Lower lobe of right lung (tissue), 2 donors: Measurements from ENCODE around the gene DAO. TPM values are rescaled to one million over a fixed set of nuclear protein-coding genes. Genes with fewer than 3 reads are reported as not detected.
"Not testable (repeated sequence)": the region's sequence is repeated elsewhere in the genome, so short reads cannot be mapped to it uniquely, and the experiment has no call there.

Experiments used
- ATAC-seq, 2 donors: fragments of 200-7000 bp; cut with Tn5 transposase; one replicate each; pipeline ENCODE4 v1.9.1; 2020 to 2022; ENCODE audit warnings: mild to moderate bottlenecking in 2 of 2, moderate library complexity in 2 of 2
- DNase-seq: peaks from one replicate; pipeline ENCODE4 v3.0.0-alpha.2; 2020
- H3K27ac ChIP-seq: fragments of 200-600 bp; one replicate; pipeline ENCODE4 v1.8.0; 2022
- H3K27me3 ChIP-seq: fragments of 200-600 bp; one replicate; pipeline ENCODE4 v1.8.0; 2022; ENCODE audit warnings: low read depth
- H3K36me3 ChIP-seq: fragments of 200-600 bp; one replicate; pipeline ENCODE4 v1.8.0; 2022; ENCODE audit warnings: mild to moderate bottlenecking
- H3K4me1 ChIP-seq: fragments of 200-600 bp; one replicate; pipeline ENCODE4 v1.8.0; 2022
- H3K4me3 ChIP-seq: fragments of 200-600 bp; one replicate; pipeline ENCODE4 v1.8.0; 2022; ENCODE audit warnings: mild to moderate bottlenecking
- H3K9me3 ChIP-seq: fragments of 200-600 bp; one replicate; pipeline ENCODE4 v1.8.0; 2022
- CTCF ChIP-seq: fragments of 200-600 bp; IDR thresholded peaks from one replicate; pipeline ENCODE4 v1.8.0; 2022; ENCODE audit warnings: antibody characterized with exemption, mild to moderate bottlenecking
- intact Hi-C: fragments of 100-400 bp; cut with DNase I; formaldehyde crosslinking; loops from one replicate; pipeline ENCODE4 v1.11.0; 2022
- total RNA-seq: library from RNA; stranded (reverse); fragmentation: NEBNext Ultra II Directional; extraction: Animal tissue kit (Norgen Biotek cat#: 25700); gene quantifications from one replicate; pipeline ENCODE4 v1.2.1, GENCODE V29; 2021
- donor health status: DM: no; HTN: yes; CAD: no; lungs with severe emphysema.

DAO gene
- total RNA-seq, 1 donor from 2014 or later, result not detected

- ATAC-seq (no peak), DNase-seq (peak; percentile 50)
- intact Hi-C loops, result no loop called here
- peak overlapping the region; percentile 95 for H3K27ac ChIP-seq
- no peak for TF ChIP-seq CTCF
- no peaks in the 10 kb centered on the region for H3K27me3 ChIP-seq
- peak overlapping the region; percentile 85 for H3K4me3 ChIP-seq
- H3K9me3 ChIP-seq, result no peaks in the 10 kb centered on the region
- peaks cover 79% of the 10 kb centered on the region for H3K4me1 ChIP-seq
- peaks cover 12% of the 10 kb centered on the region for H3K36me3 ChIP-seq
These were observed 23.8 kb upstream of the DAO start for GRCh38 chr12:108856170-108856427.

- H3K4me3 ChIP-seq, result peak overlapping the region; percentile 85
- peak; percentile 58 to 60 for ATAC-seq
- TF ChIP-seq CTCF, result no peak
- H3K9me3 ChIP-seq, result no peaks in the 10 kb centered on the region
- H3K36me3 ChIP-seq, result peaks cover 7% of the 10 kb centered on the region
- peaks cover 79% of the 10 kb centered on the region for H3K4me1 ChIP-seq
- peak; percentile 85 for DNase-seq
- intact Hi-C loops, result no loop called here
- H3K27ac ChIP-seq, result peak overlapping the region; percentile 95
- no peaks in the 10 kb centered on the region for H3K27me3 ChIP-seq
These were observed 23.3 kb upstream of the DAO start for GRCh38 chr12:108856428-108857157.

GRCh38 chr12:108857158-108857407, 22.8 kb upstream of the DAO start:
- ATAC-seq (peak; percentile 19 to 25), DNase-seq (peak; percentile 57)
- Histone ChIP-seq H3K27ac (peak overlapping the region; percentile 95), H3K9me3 (no peaks in the 10 kb centered on the region), H3K36me3 (peaks cover 2% of the 10 kb centered on the region), H3K4me3 (peak overlapping the region; percentile 85), H3K4me1 (peaks cover 77% of the 10 kb centered on the region), H3K27me3 (no peaks in the 10 kb centered on the region)
- intact Hi-C loops, result no loop called here
- no peak for TF ChIP-seq CTCF

GRCh38 chr12:108858311-108859074, 21.4 kb upstream of the DAO start:
- H3K4me1 ChIP-seq, result peaks cover 67% of the 10 kb centered on the region
- intact Hi-C loops, result no loop called here
- DNase-seq (no peak), ATAC-seq (no peak)
- TF ChIP-seq CTCF, result no peak
- no peaks in the 10 kb centered on the region for H3K27me3 ChIP-seq
- peak overlapping the region; percentile 62 for H3K4me3 ChIP-seq
- no peaks in the 10 kb centered on the region for H3K9me3 ChIP-seq
- H3K36me3 ChIP-seq, result no peaks in the 10 kb centered on the region
- peak overlapping the region; percentile 91 for H3K27ac ChIP-seq

- intact Hi-C loops, H3K4me3 ChIP-seq, ATAC-seq, DNase-seq, H3K36me3 ChIP-seq, H3K9me3 ChIP-seq, H3K27me3 ChIP-seq, H3K27ac ChIP-seq: not testable (repeated sequence)
- H3K4me1 ChIP-seq, result peaks cover 59% of the 10 kb centered on the region
These were observed 20.6 kb upstream of the DAO start for GRCh38 chr12:108859141-108859922.

- Histone ChIP-seq H3K27ac (no peak overlapping the region), H3K4me1 (peaks cover 53% of the 10 kb centered on the region)
- intact Hi-C loops, result no loop called here
These were observed 20.0 kb upstream of the DAO start for GRCh38 chr12:108859923-108860291.

More at GRCh38 chr12:108859923-108860291, 20.0 kb upstream of the DAO start:
- H3K36me3 ChIP-seq, result no peaks in the 10 kb centered on the region
- DNase-seq (no peak), ATAC-seq (no peak)
- no peak overlapping the region for H3K4me3 ChIP-seq
- no peaks in the 10 kb centered on the region for H3K27me3 ChIP-seq
- no peaks in the 10 kb centered on the region for H3K9me3 ChIP-seq
- TF ChIP-seq CTCF, result no peak
